DMS114 treated with DMSO at 0.1 percent for 48 hours (cell line): ENCODE measurements around the gene ABCC1.
"Not testable (repeated sequence)": the region's sequence is repeated elsewhere in the genome, so short reads cannot be mapped to it uniquely, and the experiment has no call there.

Source experiments
- DNase-seq: peaks from one replicate; lab custom pipeline; 2025; ENCODE audit not compliant: unreplicated experiment; lab: John Stamatoyannopoulos, UW

Gene ABCC1

GRCh38 chr16:16104804-16105141 lies 155.4 kb downstream of the ABCC1 start:
- DNase-seq: not testable (repeated sequence)

- DNase-seq: no peak
These were observed 156.2 kb downstream of the ABCC1 start for GRCh38 chr16:16105646-16106045.

GRCh38 chr16:16106466-16106865 lies 157.1 kb downstream of the ABCC1 start:
- no peak for DNase-seq

- no peak for DNase-seq
These were observed 158.4 kb downstream of the ABCC1 start for GRCh38 chr16:16107839-16108238.

- DNase-seq: no peak
These were observed 159.3 kb downstream of the ABCC1 start for GRCh38 chr16:16108759-16109158.

- no peak for DNase-seq
These were observed 160.2 kb downstream of the ABCC1 start for GRCh38 chr16:16109453-16110110.

GRCh38 chr16:16110111-16110490 lies 160.7 kb downstream of the ABCC1 start:
- no peak for DNase-seq

GRCh38 chr16:16111639-16112038 lies 162.2 kb downstream of the ABCC1 start:
- DNase-seq: no peak

- no peak for DNase-seq
These were observed 163.1 kb downstream of the ABCC1 start for GRCh38 chr16:16112450-16113053.

- DNase-seq: no peak
These were observed 163.7 kb downstream of the ABCC1 start for GRCh38 chr16:16113076-16113475.

GRCh38 chr16:16116841-16117240 lies 167.4 kb downstream of the ABCC1 start:
- DNase-seq: no peak

- DNase-seq: no peak
These were observed 168.9 kb downstream of the ABCC1 start for GRCh38 chr16:16118337-16118736.

GRCh38 chr16:16120044-16120381 lies 170.6 kb downstream of the ABCC1 start:
- no peak for DNase-seq

- no peak for DNase-seq
These were observed 171.2 kb downstream of the ABCC1 start for GRCh38 chr16:16120382-16121184.

GRCh38 chr16:16121185-16121727 lies 171.8 kb downstream of the ABCC1 start:
- DNase-seq: no peak

GRCh38 chr16:16122264-16122663 lies 172.8 kb downstream of the ABCC1 start:
- no peak for DNase-seq

- no peak for DNase-seq
These were observed 175.0 kb downstream of the ABCC1 start for GRCh38 chr16:16124438-16124837.

- DNase-seq: no peak
These were observed 175.6 kb downstream of the ABCC1 start for GRCh38 chr16:16124974-16125373.

- no peak for DNase-seq
These were observed 177.5 kb downstream of the ABCC1 start for GRCh38 chr16:16126896-16127295.

- DNase-seq: peak; percentile 4
These were observed 178.2 kb downstream of the ABCC1 start for GRCh38 chr16:16127469-16128116.

GRCh38 chr16:16131204-16131603 lies 181.8 kb downstream of the ABCC1 start:
- DNase-seq: no peak

GRCh38 chr16:16131659-16132058 lies 182.2 kb downstream of the ABCC1 start:
- DNase-seq: no peak
